HEK293 (cell line): ENCODE data around the gene PHF10.
A peak's percentile ranks its signal among the peaks of the same experiment; 100 is the strongest.
"Not testable (repeated sequence)": the region's sequence is repeated elsewhere in the genome, so short reads cannot be mapped to it uniquely, and the experiment has no call there.

Experiments
- CTCF ChIA-PET: fragments of 350-600 bp; formaldehyde crosslinking; extraction: SDS; loops from one replicate; lab custom pipeline; 2021; ENCODE audit warnings: antibody characterized with exemption; lab: Yijun Ruan, JAX
- POLR2A ChIA-PET: fragments of 300-600 bp; formaldehyde crosslinking; extraction: SDS; loops from one replicate; lab custom pipeline; 2020; ENCODE audit warnings: antibody characterized with exemption, inconsistent platforms; lab: Yijun Ruan, JAX
- H3K27ac ChIP-seq: fragments of 200-500 bp; sonication (Bioruptor generic); 2 replicates; pipeline ENCODE4 v1.5.1; 2014; ENCODE audit warnings: low read depth, low read length, control low read depth, inconsistent platforms; ENCODE audit errors: extremely low read depth
- H3K36me3 ChIP-seq, 2 experiments: fragments of 200-500 bp in 1 of 2; sonication (Bioruptor generic) in 1 of 2; 1 replicate in 1 of 2; 2 replicates in 1 of 2; pipeline ENCODE4 v1.5.1; 2014 to 2017; ENCODE audit warnings: inconsistent platforms in 2 of 2, low read length in 2 of 2; ENCODE audit not compliant: control insufficient read depth in 2 of 2, insufficient read depth in 1 of 2
- H3K4me1 ChIP-seq: fragments of 200-500 bp; sonication (Bioruptor generic); 2 replicates; pipeline ENCODE4 v1.5.1; 2014; ENCODE audit warnings: mild to moderate bottlenecking, low read length, inconsistent platforms; ENCODE audit not compliant: control insufficient read depth, insufficient read depth
- H3K4me3 ChIP-seq: 2 replicates; pipeline ENCODE4 v1.5.1; 2011; ENCODE audit warnings: low read depth, mild to moderate bottlenecking, control low read depth, low read length, moderate library complexity
- H3K9me3 ChIP-seq: fragments of 200-500 bp; sonication (Bioruptor generic); 2 replicates; pipeline ENCODE4 v1.5.1; 2014; ENCODE audit warnings: low read depth, low read length, inconsistent platforms; ENCODE audit not compliant: control insufficient read depth, insufficient read depth
- GLIS1 ChIP-seq: fragments of 450-650 bp; formaldehyde crosslinking; IDR thresholded peaks from 2 replicates; pipeline ENCODE4 v1.5.1; 2016; ENCODE audit warnings: missing biosample characterization, missing genetic modification characterization
- HOXD13 ChIP-seq: sonication (generic); formaldehyde crosslinking; IDR thresholded peaks from 2 replicates; pipeline ENCODE4 v1.8.0; 2022; ENCODE audit warnings: missing genetic modification reagents, borderline replicate concordance
- KLF8 ChIP-seq: fragments of 450-650 bp; formaldehyde crosslinking; IDR thresholded peaks from 2 replicates; pipeline ENCODE4 v1.5.1; 2016; ENCODE audit warnings: missing biosample characterization, missing genetic modification characterization
- MEIS1 ChIP-seq: sonication (generic); formaldehyde crosslinking; IDR thresholded peaks from 2 replicates; pipeline ENCODE4 v1.8.1; 2022; ENCODE audit warnings: missing genetic modification reagents, mild to moderate bottlenecking, borderline replicate concordance
- PATZ1 ChIP-seq: fragments of 450-650 bp; formaldehyde crosslinking; IDR thresholded peaks from 2 replicates; pipeline ENCODE4 v1.5.1; 2016; ENCODE audit warnings: missing biosample characterization, missing genetic modification characterization
- RBAK ChIP-seq: fragments of 450-650 bp; formaldehyde crosslinking; IDR thresholded peaks from 2 replicates; pipeline ENCODE4 v1.5.1; 2016; ENCODE audit warnings: missing biosample characterization, missing genetic modification characterization
- TRIM28 ChIP-seq: IDR thresholded peaks from 2 replicates; pipeline ENCODE4 v1.6.1; 2011; ENCODE audit warnings: low read length, control low read depth, borderline replicate concordance
- TSHZ1 ChIP-seq: fragments of 450-650 bp; formaldehyde crosslinking; IDR thresholded peaks from 2 replicates; pipeline ENCODE4 v1.5.1; 2016; ENCODE audit warnings: missing biosample characterization, missing genetic modification characterization, borderline replicate concordance
- ZNF114 ChIP-seq: fragments of 450-650 bp; formaldehyde crosslinking; IDR thresholded peaks from 2 replicates; pipeline ENCODE4 v1.5.0; 2017; ENCODE audit warnings: missing biosample characterization, missing genetic modification characterization
- ZNF138 ChIP-seq: fragments of 450-650 bp; formaldehyde crosslinking; IDR thresholded peaks from 2 replicates; pipeline ENCODE4 v1.5.1; 2016; ENCODE audit warnings: missing biosample characterization, missing genetic modification characterization, borderline replicate concordance
- ZNF19 ChIP-seq: fragments of 450-650 bp; formaldehyde crosslinking; IDR thresholded peaks from 2 replicates; pipeline ENCODE4; 2016; ENCODE audit warnings: missing biosample characterization, missing genetic modification characterization, low read depth
- ZNF24 ChIP-seq: fragments of 450-650 bp; formaldehyde crosslinking; IDR thresholded peaks from 2 replicates; pipeline ENCODE4 v1.5.1; 2016; ENCODE audit warnings: missing biosample characterization, missing genetic modification characterization
- ZNF350 ChIP-seq: fragments of 450-650 bp; formaldehyde crosslinking; IDR thresholded peaks from 2 replicates; pipeline ENCODE4 v1.5.0; 2017; ENCODE audit warnings: missing biosample characterization, mild to moderate bottlenecking, missing genetic modification characterization
- ZNF398 ChIP-seq: fragments of 450-650 bp; formaldehyde crosslinking; IDR thresholded peaks from 2 replicates; pipeline ENCODE4 v1.5.1; 2017; ENCODE audit warnings: missing biosample characterization, missing genetic modification characterization
- ZNF596 ChIP-seq: fragments of 450-650 bp; IDR thresholded peaks from 2 replicates; pipeline ENCODE4 v1.5.0; 2018; ENCODE audit warnings: missing biosample characterization, mild to moderate bottlenecking, missing genetic modification characterization, moderate library complexity
- ZNF677 ChIP-seq: fragments of 450-650 bp; IDR thresholded peaks from 2 replicates; pipeline ENCODE4 v1.5.0; 2018; ENCODE audit warnings: missing biosample characterization, mild to moderate bottlenecking, missing genetic modification characterization, moderate library complexity
- ZNF701 ChIP-seq: fragments of 450-650 bp; formaldehyde crosslinking; IDR thresholded peaks from 2 replicates; pipeline ENCODE4 v1.5.1; 2016; ENCODE audit warnings: missing biosample characterization, missing genetic modification characterization
- ZNF704 ChIP-seq: fragments of 450-650 bp; formaldehyde crosslinking; IDR thresholded peaks from 2 replicates; pipeline ENCODE4 v1.5.1; 2016; ENCODE audit warnings: missing biosample characterization, missing genetic modification characterization
- ZNF707 ChIP-seq: fragments of 450-650 bp; formaldehyde crosslinking; IDR thresholded peaks from 2 replicates; pipeline ENCODE4 v1.5.1; 2016; ENCODE audit warnings: missing biosample characterization, missing genetic modification characterization
- ZNF843 ChIP-seq: fragments of 450-650 bp; formaldehyde crosslinking; IDR thresholded peaks from 2 replicates; pipeline ENCODE4 v1.5.1; 2016; ENCODE audit warnings: missing biosample characterization, missing genetic modification characterization
- ZSCAN30 ChIP-seq: fragments of 450-650 bp; IDR thresholded peaks from 2 replicates; pipeline ENCODE4 v1.5.1; 2018; ENCODE audit warnings: missing biosample characterization, mild to moderate bottlenecking, missing genetic modification characterization, moderate library complexity
- ZSCAN4 ChIP-seq: fragments of 450-650 bp; formaldehyde crosslinking; IDR thresholded peaks from 2 replicates; pipeline ENCODE4 v1.5.1; 2017; ENCODE audit warnings: missing biosample characterization, missing genetic modification characterization

PHF10 gene

GRCh38 chr6:169766921-169767736, 42.8 kb upstream of the PHF10 start:
- Histone ChIP-seq H3K36me3 (peaks cover 36 to 82% of the 10 kb centered on the region in 2 experiments), H3K4me1 (no peaks in the 10 kb centered on the region), H3K27ac (no peak overlapping the region), H3K9me3 (no peaks in the 10 kb centered on the region), H3K4me3 (no peak overlapping the region)
- TF ChIP-seq ZSCAN4 = peak; percentile 92
- TF ChIP-seq ZNF24 = no peak
- no peak for TF ChIP-seq PATZ1 (tag by site-specific recombination)
- TF ChIP-seq HOXD13 (CRISPR knock-in tag) = 0 out of 2 replicates have a peak, but pooled peaks have one; percentile 27
- CTCF ChIA-PET = interaction anchor here (1.0 kb wide), 1 partner anchor 23 kb away, joined by 3 read pairs; no protein-coding TSS in a partner anchor
- POLR2A ChIA-PET = interaction anchor here (1.1 to 1.2 kb wide), 2 partner anchors 15 to 786 kb away, joined by 3 to 4 read pairs; partner anchors contain the start of genes DYNLT2, ERMARD and PSMB1

GRCh38 chr6:169766232-169766631, 41.9 kb upstream of the PHF10 start:
- POLR2A ChIA-PET = interaction anchor here (1.1 to 1.2 kb wide), 2 partner anchors 14 to 787 kb away, joined by 3 to 4 read pairs; partner anchors contain the start of genes DYNLT2, ERMARD and PSMB1
- CTCF ChIA-PET = interaction anchor here (1.0 kb wide), 1 partner anchor 23 kb away, joined by 3 read pairs; no protein-coding TSS in a partner anchor
- H3K27ac ChIP-seq = no peak overlapping the region
- no peaks in the 10 kb centered on the region for H3K9me3 ChIP-seq
- H3K4me1 ChIP-seq = no peaks in the 10 kb centered on the region
- peaks cover 37 to 82% of the 10 kb centered on the region in 2 experiments for H3K36me3 ChIP-seq
- TF ChIP-seq ZNF138 (tag by site-specific recombination) (no peak), RBAK (tag by site-specific recombination) (no peak), ZNF114 (no peak), MEIS1 (CRISPR knock-in tag) (no peak), ZNF19 (tag by site-specific recombination) (no peak), TSHZ1 (tag by site-specific recombination) (no peak), KLF8 (tag by site-specific recombination) (no peak), ZNF677 (tag by site-specific recombination) (no peak), ZNF704 (no peak), ZNF398 (no peak), ZNF843 (tag by site-specific recombination) (no peak), ZNF596 (tag by site-specific recombination) (no peak), ZNF701 (tag by site-specific recombination) (no peak), TRIM28 (no peak), ZNF707 (tag by site-specific recombination) (no peak), GLIS1 (tag by site-specific recombination) (no peak), ZNF350 (tag by site-specific recombination) (no peak), ZSCAN30 (tag by site-specific recombination) (no peak)
- H3K4me3 ChIP-seq = no peak overlapping the region

- H3K36me3 ChIP-seq = peaks cover 39 to 87% of the 10 kb centered on the region in 2 experiments
- H3K27ac ChIP-seq, H3K4me3 ChIP-seq, H3K4me1 ChIP-seq, H3K9me3 ChIP-seq: not testable (repeated sequence)
- ChIA-PET POLR2A (interaction anchor here (1.1 to 1.2 kb wide), 2 partner anchors 14 to 787 kb away, joined by 3 to 4 read pairs; partner anchors contain the start of genes DYNLT2, ERMARD and PSMB1), CTCF (interaction anchor here (1.0 kb wide), 1 partner anchor 24 kb away, joined by 3 read pairs; no protein-coding TSS in a partner anchor)
These were observed 41.5 kb upstream of the PHF10 start for GRCh38 chr6:169765789-169766188.
